ENCODE results near the gene CCR2.

Gene CCR2

DNA sequence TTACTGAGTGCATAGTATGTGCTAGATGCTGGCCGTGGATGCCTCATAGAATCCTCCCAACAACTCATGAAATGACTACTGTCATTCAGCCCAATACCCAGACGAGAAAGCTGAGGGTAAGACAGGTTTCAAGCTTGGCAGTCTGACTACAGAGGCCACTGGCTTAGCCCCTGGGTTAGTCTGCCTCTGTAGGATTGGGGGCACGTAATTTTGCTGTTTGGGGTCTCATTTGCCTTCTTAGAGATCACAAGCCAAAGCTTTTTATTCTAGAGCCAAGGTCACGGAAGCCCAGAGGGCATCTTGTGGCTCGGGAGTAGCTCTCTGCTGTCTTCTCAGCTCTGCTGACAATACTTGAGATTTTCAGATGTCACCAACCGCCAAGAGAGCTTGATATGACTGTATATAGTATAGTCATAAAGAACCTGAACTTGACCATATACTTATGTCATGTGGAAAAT, 15.8 kb downstream of the CCR2 start:
- TF ChIP-seq EP300 (IDR thresholded peaks at IDR 0.05; ENCODE audit: borderline replicate concordance) (no peak), RAD21 (IDR thresholded peaks at IDR 0.05; ENCODE audit: low read depth) (no peak), NFIC (IDR thresholded peaks at IDR 0.05) (no peak), YY1 (IDR thresholded peaks at IDR 0.05; ENCODE audit: low read depth) (no peak), FOXM1 (IDR thresholded peaks at IDR 0.05; ENCODE audit: borderline replicate concordance, low read depth) (no peak), ZBTB7A (IDR thresholded peaks at IDR 0.05; ENCODE audit: low read depth) (no peak), TAF1 (IDR thresholded peaks at IDR 0.05; ENCODE audit: low read depth) (no peak), CREB1 (IDR thresholded peaks at IDR 0.05; ENCODE audit: low read depth) (no peak), TEAD4 (IDR thresholded peaks at IDR 0.05) (no peak), MAX (IDR thresholded peaks at IDR 0.05) (no peak), TCF12 (IDR thresholded peaks at IDR 0.05; ENCODE audit: low read depth) (no peak), REST (IDR thresholded peaks at IDR 0.05; ENCODE audit: low read depth) (no peak), USF1 (IDR thresholded peaks at IDR 0.05) (no peak), EGR1 (IDR thresholded peaks at IDR 0.05) (no peak), CEBPB (IDR thresholded peaks at IDR 0.05) (no peak)

- TF ChIP-seq USF1 (IDR thresholded peaks at IDR 0.05) (no peak), NFIC (IDR thresholded peaks at IDR 0.05) (no peak), TEAD4 (IDR thresholded peaks at IDR 0.05) (no peak), RAD21 (IDR thresholded peaks at IDR 0.05; ENCODE audit: low read depth) (no peak), TAF1 (IDR thresholded peaks at IDR 0.05; ENCODE audit: low read depth) (no peak), FOXM1 (IDR thresholded peaks at IDR 0.05; ENCODE audit: borderline replicate concordance, low read depth) (no peak), EGR1 (IDR thresholded peaks at IDR 0.05) (no peak), REST (IDR thresholded peaks at IDR 0.05; ENCODE audit: low read depth) (no peak), EP300 (IDR thresholded peaks at IDR 0.05; ENCODE audit: borderline replicate concordance) (no peak), ZBTB7A (IDR thresholded peaks at IDR 0.05; ENCODE audit: low read depth) (no peak), YY1 (IDR thresholded peaks at IDR 0.05; ENCODE audit: low read depth) (no peak), TCF12 (IDR thresholded peaks at IDR 0.05; ENCODE audit: low read depth) (no peak), MAX (IDR thresholded peaks at IDR 0.05) (no peak)
These were observed 17.1 kb downstream of the CCR2 start, which contains the start of gene CCR5 for GRCh38 chr3:46370839-46371518. Gene CCR5 (plus strand): TSS chr3:46370946. CDS start chr3:46372903, 1,957 bp downstream.

DNA sequence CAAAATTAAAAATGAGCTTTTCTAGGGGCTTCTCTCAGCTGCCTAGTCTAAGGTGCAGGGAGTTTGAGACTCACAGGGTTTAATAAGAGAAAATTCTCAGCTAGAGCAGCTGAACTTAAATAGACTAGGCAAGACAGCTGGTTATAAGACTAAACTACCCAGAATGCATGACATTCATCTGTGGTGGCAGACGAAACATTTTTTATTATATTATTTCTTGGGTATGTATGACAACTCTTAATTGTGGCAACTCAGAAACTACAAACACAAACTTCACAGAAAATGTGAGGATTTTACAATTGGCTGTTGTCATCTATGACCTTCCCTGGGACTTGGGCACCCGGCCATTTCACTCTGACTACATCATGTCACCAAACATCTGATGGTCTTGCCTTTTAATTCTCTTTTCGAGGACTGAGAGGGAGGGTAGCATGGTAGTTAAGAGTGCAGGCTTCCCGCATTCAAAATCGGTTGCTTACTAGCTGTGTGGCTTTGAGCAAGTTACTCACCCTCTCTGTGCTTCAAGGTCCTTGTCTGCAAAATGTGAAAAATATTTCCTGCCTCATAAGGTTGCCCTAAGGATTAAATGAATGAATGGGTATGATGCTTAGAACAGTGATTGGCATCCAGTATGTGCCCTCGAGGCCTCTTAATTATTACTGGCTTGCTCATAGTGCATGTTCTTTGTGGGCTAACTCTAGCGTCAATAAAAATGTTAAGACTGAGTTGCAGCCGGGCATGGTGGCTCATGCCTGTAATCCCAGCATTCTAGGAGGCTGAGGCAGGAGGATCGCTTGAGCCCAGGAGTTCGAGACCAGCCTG, 17.8 kb downstream of the CCR2 start:
- no peak for TF ChIP-seq USF1 (IDR thresholded peaks at IDR 0.05)
- no peak for TF ChIP-seq NFIC (IDR thresholded peaks at IDR 0.05)
- no peak for TF ChIP-seq TEAD4 (IDR thresholded peaks at IDR 0.05)
- no peak for TF ChIP-seq EGR1 (IDR thresholded peaks at IDR 0.05)
- no peak for TF ChIP-seq YY1 (IDR thresholded peaks at IDR 0.05; ENCODE audit: low read depth)
- no peak for TF ChIP-seq FOXM1 (IDR thresholded peaks at IDR 0.05; ENCODE audit: borderline replicate concordance, low read depth)
- no peak for TF ChIP-seq EP300 (IDR thresholded peaks at IDR 0.05; ENCODE audit: borderline replicate concordance)
- no peak for TF ChIP-seq TAF1 (IDR thresholded peaks at IDR 0.05; ENCODE audit: low read depth)
- no peak for TF ChIP-seq CEBPB (IDR thresholded peaks at IDR 0.05)
- no peak for TF ChIP-seq RAD21 (IDR thresholded peaks at IDR 0.05; ENCODE audit: low read depth)
- no peak for TF ChIP-seq MAX (IDR thresholded peaks at IDR 0.05)
- no peak for TF ChIP-seq CREB1 (IDR thresholded peaks at IDR 0.05; ENCODE audit: low read depth)
- no peak for TF ChIP-seq TCF12 (IDR thresholded peaks at IDR 0.05; ENCODE audit: low read depth)
- no peak for TF ChIP-seq ZBTB7A (IDR thresholded peaks at IDR 0.05; ENCODE audit: low read depth)
- no peak for TF ChIP-seq REST (IDR thresholded peaks at IDR 0.05; ENCODE audit: low read depth)

All from Ishikawa (cell line).